OCI-LY1 (cell line): ENCODE measurements around the gene RPF1.
A peak's percentile ranks its signal among the peaks of the same experiment; 100 is the strongest.

Experiments
- H2AFZ ChIP-seq: fragments of 200-600 bp; sonication (generic), shearing (Covaris generic); 2 replicates; pipeline ENCODE4 v1.6.0; 2014; ENCODE audit warnings: antibody characterized with exemption, mild to moderate bottlenecking, low read length
- H3F3A ChIP-seq: fragments of 200-600 bp; sonication (generic), shearing (Covaris generic); 2 replicates; pipeline ENCODE4 v1.6.0; 2014; ENCODE audit warnings: mild to moderate bottlenecking, antibody characterized with exemption, low read length, moderate library complexity; ENCODE audit not compliant: insufficient read depth
- H3K27ac ChIP-seq: fragments of 200-600 bp; sonication (generic); 2 replicates; pipeline ENCODE4 v1.5.1; 2014; ENCODE audit warnings: low read length, mixed run types, mild to moderate bottlenecking, low read depth; ENCODE audit not compliant: poor library complexity, severe bottlenecking
- H3K27me3 ChIP-seq: fragments of 200-600 bp; sonication (generic); 2 replicates; pipeline ENCODE4 v1.6.0; 2014; ENCODE audit warnings: antibody characterized with exemption, mild to moderate bottlenecking, low read length, moderate library complexity; ENCODE audit not compliant: insufficient read depth
- H3K36me3 ChIP-seq: fragments of 200-600 bp; sonication (generic); 2 replicates; pipeline ENCODE4 v1.6.1; 2014; ENCODE audit warnings: mild to moderate bottlenecking, antibody characterized with exemption, low read length, moderate library complexity, mixed read lengths; ENCODE audit not compliant: insufficient read depth
- H3K4me1 ChIP-seq: fragments of 200-600 bp; sonication (generic); 2 replicates; pipeline ENCODE4 v1.5.1; 2014; ENCODE audit warnings: mild to moderate bottlenecking, low read length, moderate library complexity; ENCODE audit not compliant: insufficient read depth, severe bottlenecking
- H3K4me2 ChIP-seq: fragments of 200-600 bp; sonication (generic), shearing (Covaris generic); 2 replicates; pipeline ENCODE4 v1.6.1; 2014; ENCODE audit warnings: low read length
- H3K4me3 ChIP-seq: fragments of 200-600 bp; sonication (generic); 2 replicates; pipeline ENCODE4 v1.5.1; 2014; ENCODE audit warnings: low read length, low read depth, mild to moderate bottlenecking, mixed read lengths; ENCODE audit not compliant: poor library complexity, severe bottlenecking
- H3K79me2 ChIP-seq: fragments of 200-600 bp; shearing (Covaris generic); 2 replicates; pipeline ENCODE4 v1.6.1; 2016; ENCODE audit warnings: mixed run types, low read length, mixed read lengths; ENCODE audit not compliant: insufficient read depth
- H3K9ac ChIP-seq: fragments of 200-600 bp; sonication (generic), shearing (Covaris generic); 2 replicates; pipeline ENCODE4 v1.6.1; 2014; ENCODE audit warnings: mild to moderate bottlenecking, low read length, mixed read lengths
- H3K9me2 ChIP-seq: fragments of 200-600 bp; sonication (generic), shearing (Covaris generic); 2 replicates; pipeline ENCODE4 v1.6.1; 2014; ENCODE audit warnings: low read depth, mild to moderate bottlenecking, low read length, mixed read lengths
- H3K9me3 ChIP-seq: fragments of 200-600 bp; shearing (Covaris generic); 2 replicates; pipeline ENCODE4 v1.6.1; 2014; ENCODE audit warnings: low read length, mixed read lengths
- H4K20me1 ChIP-seq: fragments of 200-600 bp; sonication (generic), shearing (Covaris generic); 2 replicates; pipeline ENCODE4 v1.6.0; 2016; ENCODE audit warnings: mild to moderate bottlenecking, low read length; ENCODE audit not compliant: insufficient read depth
- EZH2 ChIP-seq: fragments of 200-600 bp; sonication (generic), shearing (Covaris generic); IDR thresholded peaks from 2 replicates; pipeline ENCODE4 v1.8.0; 2017; ENCODE audit warnings: borderline replicate concordance, mixed run types, mild to moderate bottlenecking, antibody characterized with exemption, low read length, moderate library complexity, mixed read lengths
- TF ChIP-seq, protein P1 (sequence below): fragments of 200-600 bp; sonication (generic), shearing (Covaris generic); IDR thresholded peaks from 2 replicates; pipeline ENCODE4 v1.5.1; 2017; ENCODE audit warnings: mild to moderate bottlenecking, antibody characterized with exemption, low read length, moderate library complexity, mixed read lengths

Gene RPF1

DNA sequence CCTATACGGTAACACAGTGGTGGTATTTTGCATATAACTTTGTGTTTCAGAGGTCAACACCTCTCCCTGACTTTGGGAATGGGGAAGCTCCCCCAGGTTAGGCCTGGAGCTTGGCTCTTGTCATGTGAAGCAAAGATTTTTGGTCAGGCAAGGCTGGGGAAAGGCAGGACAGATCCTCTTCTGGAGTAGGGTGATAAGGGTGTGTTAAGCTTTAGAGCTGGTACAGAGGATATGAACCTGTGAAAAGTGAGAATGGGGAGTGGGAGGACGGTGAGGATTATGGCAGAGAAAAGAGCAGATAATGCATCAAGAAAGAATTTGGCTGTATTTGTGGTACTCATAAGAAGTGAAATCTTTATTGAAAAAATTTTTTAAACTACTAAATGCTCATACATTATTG lies 2.3 kb downstream of the RPF1 start:
- Histone ChIP-seq H3K36me3 (peaks cover 51% of the 10 kb centered on the region), H3K4me1 (peaks cover 29% of the 10 kb centered on the region), H2AFZ (no peak overlapping the region), H3K4me3 (no peak overlapping the region), H3F3A (no peaks in the 10 kb centered on the region; the same call in 1 of the 2 replicates), H3K27ac (no peak overlapping the region), H4K20me1 (no peaks in the 10 kb centered on the region), H3K79me2 (peaks cover 31% of the 10 kb centered on the region), H3K9me2 (no peaks in the 10 kb centered on the region), H3K4me2 (peak overlapping the region; percentile 28), H3K27me3 (no peaks in the 10 kb centered on the region), H3K9ac (0 out of 2 replicates have a peak overlapping the region, but pooled peaks have one; percentile 29), H3K9me3 (peaks cover 5% of the 10 kb centered on the region; the same call in 1 of the 2 replicates)
- TF ChIP-seq, protein P1, sequence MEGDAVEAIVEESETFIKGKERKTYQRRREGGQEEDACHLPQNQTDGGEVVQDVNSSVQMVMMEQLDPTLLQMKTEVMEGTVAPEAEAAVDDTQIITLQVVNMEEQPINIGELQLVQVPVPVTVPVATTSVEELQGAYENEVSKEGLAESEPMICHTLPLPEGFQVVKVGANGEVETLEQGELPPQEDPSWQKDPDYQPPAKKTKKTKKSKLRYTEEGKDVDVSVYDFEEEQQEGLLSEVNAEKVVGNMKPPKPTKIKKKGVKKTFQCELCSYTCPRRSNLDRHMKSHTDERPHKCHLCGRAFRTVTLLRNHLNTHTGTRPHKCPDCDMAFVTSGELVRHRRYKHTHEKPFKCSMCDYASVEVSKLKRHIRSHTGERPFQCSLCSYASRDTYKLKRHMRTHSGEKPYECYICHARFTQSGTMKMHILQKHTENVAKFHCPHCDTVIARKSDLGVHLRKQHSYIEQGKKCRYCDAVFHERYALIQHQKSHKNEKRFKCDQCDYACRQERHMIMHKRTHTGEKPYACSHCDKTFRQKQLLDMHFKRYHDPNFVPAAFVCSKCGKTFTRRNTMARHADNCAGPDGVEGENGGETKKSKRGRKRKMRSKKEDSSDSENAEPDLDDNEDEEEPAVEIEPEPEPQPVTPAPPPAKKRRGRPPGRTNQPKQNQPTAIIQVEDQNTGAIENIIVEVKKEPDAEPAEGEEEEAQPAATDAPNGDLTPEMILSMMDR, result no peak
- no peak for TF ChIP-seq EZH2

DNA sequence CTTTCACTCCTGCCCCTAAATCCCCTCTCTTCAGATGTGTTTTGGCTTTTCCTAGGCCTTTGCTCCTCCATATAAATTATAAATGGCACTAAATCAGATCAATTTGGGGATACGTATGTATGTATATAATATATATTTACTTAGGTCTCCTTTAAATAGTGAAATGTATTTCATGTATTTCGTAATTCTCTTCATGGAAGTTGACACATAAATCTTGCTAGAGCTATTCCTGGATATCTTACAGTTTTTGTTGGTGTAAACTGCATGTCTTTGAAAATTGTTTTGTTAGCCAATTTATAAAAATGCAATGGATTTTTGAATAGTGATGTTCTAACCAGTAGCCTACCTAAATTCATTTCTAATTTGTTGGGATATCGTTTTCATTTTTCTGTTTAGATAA lies 9.0 kb downstream of the RPF1 start:
- Histone ChIP-seq H3K27ac (no peak overlapping the region), H3K4me2 (no peak overlapping the region), H4K20me1 (no peaks in the 10 kb centered on the region), H2AFZ (no peak overlapping the region), H3K4me3 (no peak overlapping the region), H3F3A (no peaks in the 10 kb centered on the region), H3K9me3 (no peaks in the 10 kb centered on the region), H3K27me3 (no peaks in the 10 kb centered on the region), H3K79me2 (peaks cover 17% of the 10 kb centered on the region), H3K36me3 (peaks cover 85% of the 10 kb centered on the region), H3K4me1 (no peaks in the 10 kb centered on the region), H3K9ac (no peak overlapping the region), H3K9me2 (no peaks in the 10 kb centered on the region)
- TF ChIP-seq, protein P1, result no peak
- TF ChIP-seq EZH2, result no peak

DNA sequence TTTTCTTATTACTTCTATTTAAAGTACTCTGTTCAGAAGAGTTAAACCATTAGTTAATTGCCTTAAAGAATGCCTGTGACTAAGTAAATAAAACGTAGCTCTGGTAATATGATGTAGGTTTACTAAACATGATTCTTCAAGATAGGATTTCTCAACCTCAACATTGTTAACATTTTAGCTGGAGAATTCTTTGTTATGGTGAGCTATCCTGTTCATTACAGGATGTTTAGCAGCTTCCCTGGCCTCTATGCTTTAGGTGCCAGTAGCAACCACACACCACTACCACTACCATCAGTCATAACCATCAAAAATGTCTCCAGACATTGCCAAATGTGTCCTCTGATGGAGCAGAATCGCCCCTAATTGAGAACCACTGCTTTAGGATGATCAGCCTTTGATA lies 10.7 kb downstream of the RPF1 start:
- Histone ChIP-seq H3K27me3 (no peaks in the 10 kb centered on the region), H3K4me2 (no peak overlapping the region), H2AFZ (no peak overlapping the region), H3F3A (no peaks in the 10 kb centered on the region), H3K4me1 (no peaks in the 10 kb centered on the region), H3K27ac (no peak overlapping the region), H3K4me3 (no peak overlapping the region), H3K9ac (no peak overlapping the region), H3K79me2 (peaks cover 17% of the 10 kb centered on the region), H4K20me1 (no peaks in the 10 kb centered on the region), H3K9me3 (no peaks in the 10 kb centered on the region), H3K36me3 (peaks cover 85% of the 10 kb centered on the region), H3K9me2 (no peaks in the 10 kb centered on the region)
- no peak for TF ChIP-seq EZH2
- TF ChIP-seq, protein P1, result no peak
